HG03159 (cell line): ENCODE measurements around the gene ORAI3.

Source experiments
- ATAC-seq: cut with Tn5 transposase; IDR thresholded peaks from one replicate; pipeline ENCODE4 v1.9.1; 2021; ENCODE audit warnings: mild to moderate bottlenecking, moderate library complexity; ENCODE audit not compliant: unreplicated experiment

The ORAI3 gene

DNA sequence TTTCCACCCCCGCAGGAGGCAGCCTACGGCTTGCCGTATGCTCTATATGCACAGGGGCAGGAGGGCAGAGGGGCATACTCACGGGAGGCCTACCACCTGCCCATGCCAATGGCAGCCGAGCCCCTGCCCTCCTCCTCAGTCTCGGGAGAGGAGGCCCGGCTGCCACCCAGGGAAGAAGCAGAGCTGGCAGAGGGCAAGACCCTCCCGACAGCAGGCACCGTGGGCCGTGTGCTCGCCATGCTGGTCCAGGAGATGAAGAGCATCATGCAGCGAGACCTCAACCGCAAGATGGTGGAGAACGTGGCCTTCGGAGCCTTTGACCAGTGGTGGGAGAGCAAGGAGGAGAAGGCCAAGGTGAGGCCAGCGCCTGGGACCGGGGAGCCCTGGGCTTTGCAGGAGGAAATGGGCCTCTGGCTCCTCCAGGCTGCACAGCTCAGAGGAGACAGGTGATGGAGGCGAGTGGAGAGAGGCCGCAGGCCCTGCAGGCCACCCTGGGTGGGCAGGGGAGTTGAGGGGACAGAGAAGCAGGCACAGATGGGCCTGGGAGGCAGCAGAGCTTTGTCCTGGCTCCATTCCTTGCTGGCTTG lies 17.3 kb downstream of the ORAI3 start:
- ATAC-seq = no peak

DNA sequence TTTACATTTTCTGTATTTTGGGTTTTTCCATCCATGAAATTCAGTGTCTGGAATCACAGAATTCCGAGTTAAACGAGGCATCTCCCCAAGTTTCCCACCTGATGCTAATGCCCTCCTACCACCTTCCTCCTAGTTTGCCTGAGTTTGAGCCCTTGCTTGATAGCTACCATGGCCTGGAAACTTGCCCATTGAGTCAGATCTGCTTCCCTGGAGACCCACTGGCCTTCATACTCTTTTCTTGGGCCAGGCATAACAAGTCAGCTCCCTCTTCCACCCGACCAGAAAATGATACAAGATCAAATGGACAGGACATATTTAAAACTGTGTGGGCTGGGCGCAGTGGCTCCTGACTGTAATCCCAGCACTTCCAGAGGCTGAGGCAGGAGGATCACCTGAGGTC lies 18.9 kb downstream of the ORAI3 start:
- ATAC-seq = no peak

DNA sequence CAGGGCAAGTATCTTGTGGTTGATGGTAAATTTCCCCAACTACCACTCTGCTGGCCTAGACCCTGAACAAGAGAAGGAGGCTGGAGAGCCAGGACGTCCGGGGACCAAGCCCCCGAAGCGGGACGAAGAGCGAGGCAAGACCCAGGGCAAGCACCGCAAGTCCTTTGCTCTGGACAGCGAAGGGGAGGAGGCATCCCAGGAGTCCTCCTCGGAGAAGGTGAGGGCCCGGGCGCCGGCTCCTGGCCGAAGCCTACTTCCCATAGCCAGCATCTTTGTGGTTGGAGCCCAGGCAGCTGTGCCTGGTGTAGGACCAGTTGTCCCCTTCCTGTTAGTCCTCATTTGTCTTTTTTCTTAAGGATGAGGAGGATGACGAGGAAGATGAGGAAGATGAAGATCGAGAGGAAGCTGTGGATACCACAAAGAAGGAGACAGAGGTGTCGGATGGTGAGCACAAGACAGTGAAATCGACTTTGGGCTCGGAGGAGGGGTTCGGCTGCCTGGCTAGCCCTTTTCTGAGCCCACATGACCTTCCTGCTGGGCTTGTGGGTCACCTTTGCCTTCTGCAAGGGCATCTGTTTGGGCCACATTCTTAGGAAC lies 20.5 kb downstream of the ORAI3 start:
- no peak for ATAC-seq

DNA sequence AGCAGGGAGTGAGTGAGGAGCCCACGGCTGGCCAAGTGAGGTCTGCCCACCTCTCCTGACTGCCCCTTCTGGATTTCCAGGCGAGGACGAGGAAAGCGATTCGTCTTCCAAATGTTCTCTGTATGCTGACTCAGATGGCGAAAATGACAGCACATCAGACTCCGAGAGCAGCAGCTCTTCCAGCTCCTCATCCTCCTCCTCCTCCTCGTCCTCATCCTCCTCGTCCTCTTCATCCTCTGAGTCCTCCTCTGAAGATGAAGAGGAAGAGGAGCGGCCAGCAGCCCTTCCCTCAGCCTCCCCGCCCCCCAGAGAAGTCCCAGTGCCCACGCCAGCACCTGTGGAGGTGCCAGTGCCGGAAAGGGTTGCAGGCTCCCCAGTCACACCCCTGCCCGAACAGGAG lies 22.4 kb downstream of the ORAI3 start:
- ATAC-seq = no peak

DNA sequence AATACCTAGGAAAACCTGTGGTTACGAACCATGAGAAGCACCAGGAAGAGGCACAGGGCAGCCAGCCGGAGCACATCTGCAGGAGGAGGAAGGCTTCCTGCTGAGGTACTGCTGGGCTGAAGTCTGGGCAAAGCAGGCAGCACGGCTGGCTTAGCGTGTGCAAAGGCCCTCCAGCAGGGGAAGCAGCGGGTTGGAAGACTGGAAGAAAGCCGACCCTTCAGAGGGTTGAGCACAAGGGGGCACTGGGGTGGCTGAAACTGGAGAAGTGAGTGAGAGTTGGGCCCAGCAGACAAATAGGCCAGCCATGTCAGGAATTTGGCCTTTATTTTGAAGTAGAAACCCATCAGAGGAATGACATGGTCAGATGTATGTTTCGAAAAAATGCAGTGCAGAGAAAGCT lies 24.0 kb downstream of the ORAI3 start:
- no peak for ATAC-seq

DNA sequence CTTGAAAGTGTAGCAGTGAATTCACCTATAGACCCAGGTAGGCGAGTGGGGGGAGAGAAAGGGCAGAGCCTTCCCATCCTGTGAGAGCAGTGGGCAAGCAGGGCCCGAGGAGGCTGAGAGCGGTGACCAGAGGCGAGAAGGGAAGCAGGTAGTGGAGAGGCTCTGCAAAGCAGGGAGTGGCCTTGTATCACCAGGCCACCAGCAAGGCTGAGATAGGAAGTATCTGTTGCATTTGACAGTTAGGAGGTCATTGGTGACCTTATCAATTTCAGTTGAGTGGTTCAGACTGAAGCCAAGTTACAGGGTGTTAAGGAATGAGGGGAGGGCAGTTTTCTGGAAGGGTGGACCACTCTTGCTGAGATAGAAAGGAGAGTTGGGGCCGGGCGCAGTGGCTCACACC lies 25.5 kb downstream of the ORAI3 start:
- no peak for ATAC-seq

DNA sequence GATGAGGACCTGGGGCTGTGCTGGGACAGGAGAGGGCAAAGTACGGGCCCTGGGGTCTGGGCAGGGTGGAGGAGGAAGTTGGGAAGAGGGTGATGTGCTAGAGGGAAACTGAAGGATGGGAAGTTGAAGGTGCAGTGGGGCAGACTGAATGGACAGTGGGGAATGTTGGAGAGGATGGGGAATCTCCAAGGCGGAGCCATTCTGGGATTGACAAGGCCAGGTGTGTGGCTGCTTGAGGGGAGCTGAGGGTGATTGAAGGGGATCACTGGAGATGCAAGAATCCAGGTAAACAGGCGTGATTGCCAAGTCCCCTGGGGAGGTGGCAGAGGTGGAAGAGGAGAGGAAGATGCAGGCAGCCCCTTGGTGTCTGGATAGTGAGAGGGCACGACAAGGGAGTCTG lies 27.6 kb downstream of the ORAI3 start:
- ATAC-seq = no peak

DNA sequence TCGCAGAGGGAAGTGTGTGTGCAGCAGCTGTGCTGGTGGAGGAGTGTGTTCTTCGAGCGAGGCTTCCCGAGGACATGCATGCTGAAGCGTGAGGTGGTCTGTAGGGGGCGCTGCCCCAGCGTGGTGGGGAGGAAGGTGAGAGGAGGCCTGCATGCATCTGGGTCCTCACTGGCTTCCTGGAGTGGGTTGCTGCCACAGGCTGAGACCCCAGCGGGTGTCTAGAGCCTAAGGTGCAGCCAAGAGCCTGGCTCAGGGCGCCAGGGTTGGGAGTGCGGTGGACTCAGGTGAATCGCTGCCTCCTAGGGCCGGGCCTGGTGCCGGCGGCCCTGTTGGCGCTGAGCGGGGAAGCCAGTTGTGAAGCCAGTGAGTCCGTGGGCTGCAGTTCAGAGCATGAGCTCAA lies 28.6 kb downstream of the ORAI3 start:
- no peak for ATAC-seq

DNA sequence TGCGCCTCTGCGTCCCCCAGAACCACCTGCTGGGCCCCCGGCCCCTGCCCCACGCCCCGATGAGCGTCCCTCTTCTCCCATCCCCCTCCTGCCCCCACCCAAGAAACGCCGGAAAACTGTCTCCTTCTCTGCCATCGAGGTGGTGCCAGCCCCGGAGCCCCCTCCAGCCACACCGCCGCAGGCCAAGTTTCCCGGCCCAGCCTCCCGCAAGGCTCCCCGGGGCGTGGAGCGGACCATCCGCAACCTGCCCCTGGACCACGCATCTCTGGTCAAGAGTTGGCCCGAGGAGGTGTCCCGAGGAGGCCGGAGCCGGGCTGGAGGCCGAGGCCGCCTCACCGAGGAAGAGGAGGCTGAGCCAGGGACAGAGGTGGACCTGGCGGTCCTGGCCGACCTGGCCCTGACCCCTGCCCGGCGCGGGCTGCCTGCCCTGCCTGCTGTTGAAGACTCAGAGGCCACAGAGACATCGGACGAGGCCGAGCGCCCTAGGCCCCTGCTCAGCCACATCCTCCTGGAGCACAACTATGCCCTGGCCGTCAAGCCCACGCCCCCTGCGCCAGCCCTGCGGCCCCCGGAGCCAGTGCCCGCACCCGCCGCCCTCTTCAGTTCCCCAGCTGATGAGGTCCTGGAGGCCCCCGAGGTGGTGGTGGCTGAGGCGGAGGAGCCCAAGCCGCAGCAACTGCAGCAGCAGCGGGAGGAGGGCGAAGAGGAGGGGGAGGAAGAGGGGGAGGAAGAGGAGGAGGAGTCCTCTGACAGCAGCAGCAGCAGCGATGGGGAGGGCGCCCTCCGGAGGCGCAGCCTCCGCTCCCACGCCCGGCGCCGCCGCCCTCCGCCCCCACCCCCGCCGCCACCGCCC lies 30.5 kb downstream of the ORAI3 start:
- no peak for ATAC-seq

DNA sequence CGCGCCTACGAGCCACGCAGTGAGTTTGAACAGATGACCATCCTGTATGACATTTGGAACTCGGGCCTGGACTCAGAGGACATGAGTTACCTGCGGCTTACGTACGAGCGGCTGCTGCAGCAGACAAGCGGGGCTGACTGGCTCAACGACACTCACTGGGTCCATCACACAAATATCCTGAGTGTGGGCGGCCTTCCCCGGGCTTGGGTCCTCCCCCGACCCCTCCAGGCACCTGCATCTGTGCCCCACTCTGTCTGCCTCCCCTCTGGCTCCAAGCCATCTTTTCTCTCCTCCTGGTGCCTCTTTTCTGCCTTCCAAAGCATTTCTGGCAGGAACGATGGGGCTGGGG lies 31.1 kb downstream of the ORAI3 start:
- ATAC-seq = no peak

DNA sequence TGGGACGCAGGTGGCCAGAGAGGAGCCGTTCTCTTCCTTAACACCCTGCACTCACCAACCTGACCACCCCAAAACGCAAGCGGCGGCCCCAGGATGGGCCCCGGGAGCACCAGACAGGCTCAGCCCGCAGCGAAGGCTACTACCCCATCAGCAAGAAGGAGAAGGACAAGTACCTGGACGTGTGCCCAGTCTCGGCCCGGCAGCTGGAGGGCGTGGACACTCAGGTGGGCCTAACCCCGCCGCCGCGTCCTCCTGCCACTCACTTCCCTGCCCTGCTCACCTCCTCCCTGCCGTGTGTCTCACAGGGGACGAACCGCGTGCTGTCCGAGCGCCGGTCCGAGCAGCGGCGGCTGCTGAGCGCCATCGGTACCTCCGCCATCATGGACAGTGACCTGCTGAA lies 31.6 kb downstream of the ORAI3 start:
- no peak for ATAC-seq

DNA sequence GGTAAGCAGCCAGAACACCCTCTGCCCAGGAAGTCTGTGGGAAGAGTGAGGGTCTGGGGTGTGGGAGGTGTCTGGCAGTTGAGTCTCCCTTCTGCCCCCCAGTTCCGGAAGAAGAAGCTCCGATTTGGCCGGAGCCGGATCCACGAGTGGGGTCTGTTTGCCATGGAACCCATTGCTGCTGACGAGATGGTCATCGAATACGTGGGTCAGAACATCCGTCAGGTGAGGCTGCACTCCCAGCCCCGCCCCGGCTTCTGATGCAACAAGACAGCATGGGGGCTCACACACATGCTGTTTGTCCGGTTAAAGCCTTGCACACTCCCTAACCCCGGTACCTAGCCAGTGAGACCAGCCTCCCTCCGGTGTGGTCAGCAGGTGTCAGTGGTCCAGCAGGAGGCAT lies 32.1 kb downstream of the ORAI3 start:
- no peak for ATAC-seq

DNA sequence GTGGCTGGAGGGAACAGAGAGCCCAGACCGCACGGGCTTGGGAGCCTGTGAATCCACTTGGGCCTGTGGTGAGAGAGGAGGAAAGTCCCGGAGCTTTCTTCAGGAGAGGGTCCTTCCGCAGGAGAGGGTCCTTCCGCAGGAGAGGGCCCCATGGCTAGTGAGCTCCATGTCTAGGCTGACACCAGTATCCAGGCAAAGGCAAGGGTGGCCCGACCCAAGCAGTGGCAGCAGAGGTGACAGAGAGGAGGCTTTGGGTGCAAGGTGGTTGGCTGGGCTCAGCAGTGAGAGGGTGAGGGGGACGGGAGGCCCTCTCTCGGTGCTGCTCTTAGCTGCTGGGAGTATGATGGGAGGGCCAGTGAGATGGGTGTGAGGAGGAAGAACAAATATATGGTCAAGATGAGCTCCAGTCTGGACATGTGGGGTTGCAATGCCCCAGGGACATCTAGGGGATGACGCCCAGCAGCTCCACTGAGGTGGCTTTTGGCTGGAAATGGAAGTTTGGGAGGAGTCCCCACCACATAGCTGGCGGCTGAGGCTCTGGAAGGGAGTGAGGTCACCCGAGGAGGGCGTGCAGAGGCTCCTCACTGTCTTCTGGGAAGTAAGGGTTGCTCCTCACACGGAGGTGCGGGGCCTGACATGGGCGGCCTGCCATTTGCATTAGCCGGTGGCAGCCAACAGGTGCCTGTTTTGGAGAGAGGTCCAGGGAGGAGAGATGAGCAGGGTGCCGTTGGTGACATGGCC lies 33.9 kb downstream of the ORAI3 start:
- ATAC-seq = no peak

DNA sequence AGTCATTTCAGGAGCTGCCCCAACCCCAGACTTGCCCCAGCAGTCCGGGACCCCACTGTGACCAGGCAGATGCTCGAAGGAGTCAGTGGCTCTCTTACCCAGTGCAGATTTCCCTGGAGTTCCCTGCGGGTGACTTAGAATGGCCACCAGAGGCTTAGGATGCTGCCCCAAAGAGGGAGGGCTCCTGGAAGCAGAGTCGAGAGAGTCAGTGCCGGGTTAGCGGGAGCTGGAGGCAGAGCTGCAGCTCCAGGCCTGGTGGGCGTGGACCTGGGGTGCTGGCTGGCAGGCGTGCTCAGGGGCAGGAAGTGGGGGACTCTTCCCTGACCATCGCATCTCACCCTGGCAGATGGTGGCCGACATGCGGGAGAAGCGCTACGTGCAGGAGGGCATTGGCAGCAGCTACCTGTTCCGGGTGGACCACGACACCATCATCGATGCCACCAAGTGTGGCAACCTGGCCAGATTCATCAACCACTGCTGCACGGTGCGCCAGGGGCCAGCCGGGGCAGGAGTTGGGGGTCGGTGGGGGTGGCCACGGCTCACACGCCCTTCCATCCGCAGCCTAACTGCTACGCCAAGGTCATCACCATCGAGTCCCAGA lies 34.5 kb downstream of the ORAI3 start:
- ATAC-seq = no peak

DNA sequence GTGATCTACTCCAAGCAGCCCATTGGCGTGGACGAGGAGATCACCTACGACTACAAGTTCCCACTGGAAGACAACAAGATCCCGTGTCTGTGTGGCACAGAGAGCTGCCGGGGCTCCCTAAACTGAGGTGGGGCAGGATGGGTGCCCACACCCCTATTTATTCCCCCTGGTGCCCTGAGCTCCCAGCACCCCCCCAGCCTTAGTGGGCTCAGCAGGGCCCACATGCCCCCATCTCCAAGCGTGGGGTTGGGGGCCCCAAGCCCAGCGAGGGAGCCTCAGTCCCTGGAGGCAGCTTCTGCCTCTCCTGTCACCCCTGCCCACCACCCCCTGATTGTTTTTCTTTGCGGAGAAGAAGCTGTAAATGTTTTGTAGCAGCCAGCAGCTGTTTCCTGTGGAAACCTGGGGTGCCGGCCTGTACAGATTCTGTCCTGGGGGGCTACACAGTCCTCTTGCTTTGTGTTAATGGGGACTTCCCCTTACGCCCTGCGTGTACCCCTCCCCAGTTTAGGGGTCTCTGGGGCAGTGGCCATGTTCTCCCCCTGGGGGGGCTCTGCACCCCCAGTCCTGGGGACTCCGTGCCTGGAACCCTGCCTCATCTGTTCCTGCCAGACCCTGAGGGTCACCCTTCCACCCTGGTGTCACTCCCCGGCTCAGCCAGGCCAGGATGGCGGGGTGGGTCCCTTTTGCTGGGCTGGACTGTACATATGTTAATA lies 35.2 kb downstream of the ORAI3 start:
- no peak for ATAC-seq

DNA sequence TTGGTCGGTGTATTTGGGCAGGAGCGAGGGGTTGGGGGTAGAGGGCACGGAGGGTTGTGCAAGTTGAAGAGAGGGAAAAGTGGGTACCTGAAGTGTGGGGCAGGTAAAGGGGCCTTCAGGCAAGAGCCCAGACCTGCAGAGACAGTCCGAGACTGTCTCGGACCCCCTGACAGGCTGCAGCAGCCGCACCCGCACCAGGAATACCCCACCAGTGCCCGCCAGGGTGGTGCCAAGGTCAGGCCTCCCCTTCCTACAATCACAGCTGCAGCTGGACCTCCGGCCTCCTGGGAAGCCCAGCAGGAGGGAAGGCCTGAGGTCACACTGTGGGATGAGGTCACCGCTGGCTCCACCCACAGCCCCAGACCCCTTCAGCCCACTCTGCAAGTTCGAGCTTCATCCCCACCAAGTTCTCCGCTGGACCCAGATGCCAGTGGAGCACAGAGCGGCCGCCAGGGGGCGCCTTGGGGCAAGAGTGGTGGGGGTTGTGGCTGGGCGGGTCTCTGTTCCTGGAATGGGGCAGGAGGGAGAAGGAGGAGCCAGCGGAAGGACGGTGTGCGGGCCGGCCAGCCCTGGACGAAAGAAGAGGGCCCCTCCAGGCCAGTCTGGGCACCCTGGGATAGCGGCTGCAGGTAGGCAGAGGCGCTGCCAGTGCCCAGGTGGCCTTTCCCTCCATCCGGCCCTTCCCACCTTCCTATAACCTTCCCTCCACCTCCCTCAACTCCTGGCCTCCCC lies 36.0 kb downstream of the ORAI3 start, which contains the start of gene HSD3B7:
Gene HSD3B7, plus strand, starts transcription at position 539 of the 732 bp plus-strand sequence. CDS start 452 bp downstream, outside the sequence.
- ATAC-seq = no peak

DNA sequence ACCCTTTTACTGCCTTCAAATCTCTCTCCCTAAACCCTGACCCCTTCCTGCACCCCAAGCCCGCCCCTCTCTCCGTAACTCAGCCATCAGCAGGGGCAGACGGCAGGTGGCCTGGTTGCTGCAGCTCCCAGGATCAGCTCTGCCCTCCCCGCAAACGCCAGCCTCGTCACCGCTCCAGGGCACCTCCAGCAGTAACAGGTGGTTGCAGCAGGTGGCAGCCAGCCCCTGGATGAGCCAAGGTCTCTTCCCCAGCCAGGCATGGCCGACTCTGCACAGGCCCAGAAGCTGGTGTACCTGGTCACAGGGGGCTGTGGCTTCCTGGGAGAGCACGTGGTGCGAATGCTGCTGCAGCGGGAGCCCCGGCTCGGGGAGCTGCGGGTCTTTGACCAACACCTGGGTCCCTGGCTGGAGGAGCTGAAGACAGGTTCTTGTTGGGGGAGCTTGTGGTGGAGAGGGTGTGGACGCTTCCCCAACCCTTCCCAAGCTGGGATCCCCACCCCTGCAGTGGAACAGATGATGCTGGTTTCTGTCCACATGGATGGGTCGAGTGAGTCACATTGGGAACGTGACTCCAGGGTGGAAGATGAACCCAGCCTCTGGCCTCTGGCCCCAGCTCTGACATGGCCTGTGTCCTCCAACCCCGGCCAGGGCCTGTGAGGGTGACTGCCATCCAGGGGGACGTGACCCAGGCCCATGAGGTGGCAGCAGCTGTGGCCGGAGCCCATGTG lies 36.7 kb downstream of the ORAI3 start:
- ATAC-seq = no peak

DNA sequence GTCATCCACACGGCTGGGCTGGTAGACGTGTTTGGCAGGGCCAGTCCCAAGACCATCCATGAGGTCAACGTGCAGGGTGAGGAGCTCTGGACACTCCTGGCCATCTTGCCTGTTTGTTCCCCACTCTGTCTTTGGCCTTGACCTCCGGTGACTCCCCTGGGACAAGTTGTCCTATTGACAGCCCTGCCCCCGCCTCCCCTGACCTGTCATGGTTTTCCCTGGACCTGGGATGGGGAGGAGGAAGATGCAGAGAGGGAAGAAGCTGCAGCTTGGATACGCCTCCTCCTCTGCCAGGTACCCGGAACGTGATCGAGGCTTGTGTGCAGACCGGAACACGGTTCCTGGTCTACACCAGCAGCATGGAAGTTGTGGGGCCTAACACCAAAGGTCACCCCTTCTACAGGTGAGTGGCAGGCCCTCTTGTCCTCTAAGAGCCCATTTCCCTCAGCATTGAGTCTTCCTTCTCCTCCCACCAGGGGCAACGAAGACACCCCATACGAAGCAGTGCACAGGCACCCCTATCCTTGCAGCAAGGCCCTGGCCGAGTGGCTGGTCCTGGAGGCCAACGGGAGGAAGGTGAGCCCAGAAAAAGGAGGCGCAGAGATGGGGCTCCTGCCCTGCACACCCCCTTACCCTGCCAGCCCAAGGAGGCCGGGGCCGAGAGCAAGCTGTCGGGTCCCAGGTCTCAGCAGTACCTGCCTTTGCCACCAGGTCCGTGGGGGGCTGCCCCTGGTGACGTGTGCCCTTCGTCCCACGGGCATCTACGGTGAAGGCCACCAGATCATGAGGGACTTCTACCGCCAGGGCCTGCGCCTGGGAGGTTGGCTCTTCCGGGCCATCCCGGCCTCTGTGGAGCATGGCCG lies 37.5 kb downstream of the ORAI3 start:
- no peak for ATAC-seq
